Hepatocyte (in vitro differentiated cells): ENCODE measurements around the gene KAZALD1.

Experiments
- EZH2 ChIP-seq: fragments of 200-600 bp; sonication (generic); IDR thresholded peaks from 2 replicates; pipeline ENCODE4 v1.6.1; 2016; ENCODE audit warnings: antibody characterized with exemption, mild to moderate bottlenecking, borderline replicate concordance
- TF ChIP-seq, protein P1 (sequence below): fragments of 200-600 bp; sonication (generic); IDR thresholded peaks from 2 replicates; pipeline ENCODE4 v1.5.1; 2016; ENCODE audit warnings: antibody characterized with exemption, mild to moderate bottlenecking; ENCODE audit not compliant: poor library complexity

DNA sequence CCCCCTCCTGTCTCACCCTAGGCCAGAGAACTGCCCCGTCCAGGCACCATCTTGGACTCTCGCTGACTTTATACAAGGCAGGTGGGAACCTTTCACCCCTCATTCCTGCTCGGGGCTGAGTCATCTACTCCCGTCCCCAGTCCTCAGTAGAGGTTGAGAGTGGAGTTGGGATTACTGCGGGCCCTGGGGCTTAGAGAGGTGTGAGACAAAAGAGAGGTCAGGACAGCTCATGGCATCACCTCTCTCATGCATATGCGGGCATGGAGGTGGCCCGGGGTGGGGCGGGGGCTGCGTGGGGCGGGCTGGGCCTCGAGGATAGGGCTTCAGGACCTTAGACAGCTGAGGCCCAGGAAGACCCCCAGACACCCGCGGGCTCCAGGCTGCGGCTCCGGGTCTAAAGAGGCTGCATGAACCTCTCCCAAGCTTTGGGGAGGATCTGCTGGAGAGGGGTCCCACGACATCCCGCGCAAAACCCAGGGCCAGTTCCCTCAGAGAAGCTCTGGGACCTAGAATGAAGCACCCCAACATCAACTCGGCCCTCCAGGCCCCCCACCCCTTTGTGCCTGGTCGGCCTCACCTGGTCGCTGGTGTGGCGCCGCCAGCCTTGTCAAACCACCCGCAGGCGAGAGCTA, 31.2 kb upstream of the KAZALD1 start:
- TF ChIP-seq, protein P1, sequence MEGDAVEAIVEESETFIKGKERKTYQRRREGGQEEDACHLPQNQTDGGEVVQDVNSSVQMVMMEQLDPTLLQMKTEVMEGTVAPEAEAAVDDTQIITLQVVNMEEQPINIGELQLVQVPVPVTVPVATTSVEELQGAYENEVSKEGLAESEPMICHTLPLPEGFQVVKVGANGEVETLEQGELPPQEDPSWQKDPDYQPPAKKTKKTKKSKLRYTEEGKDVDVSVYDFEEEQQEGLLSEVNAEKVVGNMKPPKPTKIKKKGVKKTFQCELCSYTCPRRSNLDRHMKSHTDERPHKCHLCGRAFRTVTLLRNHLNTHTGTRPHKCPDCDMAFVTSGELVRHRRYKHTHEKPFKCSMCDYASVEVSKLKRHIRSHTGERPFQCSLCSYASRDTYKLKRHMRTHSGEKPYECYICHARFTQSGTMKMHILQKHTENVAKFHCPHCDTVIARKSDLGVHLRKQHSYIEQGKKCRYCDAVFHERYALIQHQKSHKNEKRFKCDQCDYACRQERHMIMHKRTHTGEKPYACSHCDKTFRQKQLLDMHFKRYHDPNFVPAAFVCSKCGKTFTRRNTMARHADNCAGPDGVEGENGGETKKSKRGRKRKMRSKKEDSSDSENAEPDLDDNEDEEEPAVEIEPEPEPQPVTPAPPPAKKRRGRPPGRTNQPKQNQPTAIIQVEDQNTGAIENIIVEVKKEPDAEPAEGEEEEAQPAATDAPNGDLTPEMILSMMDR: no peak
- TF ChIP-seq EZH2: no peak
